HG03066 (cell line): ENCODE measurements around the gene ADTRP.
"Not testable (repeated sequence)": the region's sequence is repeated elsewhere in the genome, so short reads cannot be mapped to it uniquely, and the experiment has no call there.

Experiments
- ATAC-seq: cut with Tn5 transposase; IDR thresholded peaks from one replicate; pipeline ENCODE4 v1.9.1; 2021; ENCODE audit warnings: low read depth; ENCODE audit not compliant: unreplicated experiment

The ADTRP gene

DNA sequence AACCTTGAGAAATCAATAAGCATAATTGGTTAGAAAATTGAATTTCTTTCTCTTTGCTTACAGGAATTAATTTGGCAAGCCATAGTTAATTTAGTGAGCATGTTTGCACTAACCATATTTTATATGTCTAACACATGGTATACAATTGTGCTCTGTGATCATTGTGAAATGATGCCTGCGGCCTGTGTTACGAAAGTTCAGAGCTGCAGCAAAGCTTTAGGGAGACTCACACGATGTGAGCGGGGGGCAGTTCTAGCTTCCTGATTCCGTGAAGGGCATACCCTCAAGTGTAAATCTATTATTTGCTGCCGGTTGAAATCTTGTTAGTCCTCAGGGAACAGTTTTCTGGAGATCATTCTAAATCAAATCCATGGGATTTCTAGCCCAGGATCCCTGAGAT is 25.5 kb upstream of the ADTRP start:
- ATAC-seq = no peak

- ATAC-seq = no peak
These were observed 25.0 kb upstream of the ADTRP start for GRCh38 chr6:11803591-11803971.

- ATAC-seq = no peak
These were observed 24.4 kb upstream of the ADTRP start for GRCh38 chr6:11802886-11803590.

- not testable (repeated sequence) for ATAC-seq
These were observed 21.9 kb upstream of the ADTRP start for GRCh38 chr6:11800531-11800930.

- no peak for ATAC-seq
These were observed 19.9 kb upstream of the ADTRP start for GRCh38 chr6:11798538-11798937.

DNA sequence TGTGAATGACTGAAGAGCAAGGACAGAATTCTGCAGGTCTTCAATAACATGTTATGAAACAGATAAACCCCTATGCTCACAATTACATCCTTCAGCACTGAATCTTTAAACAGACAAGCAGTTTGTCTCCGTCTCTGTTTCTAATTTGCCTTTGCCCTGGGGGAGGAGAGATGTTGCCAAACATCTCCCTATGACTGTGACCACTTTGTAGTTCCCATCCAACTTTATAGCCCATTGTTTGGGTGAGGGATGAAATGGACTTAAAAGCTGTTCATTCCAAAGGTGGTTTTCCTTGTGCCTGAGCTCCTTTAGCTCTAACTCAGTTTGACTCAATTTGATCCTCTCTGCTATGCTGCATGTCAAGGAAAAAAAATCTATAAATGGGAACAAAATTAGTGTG is 19.5 kb upstream of the ADTRP start:
- no peak for ATAC-seq

DNA sequence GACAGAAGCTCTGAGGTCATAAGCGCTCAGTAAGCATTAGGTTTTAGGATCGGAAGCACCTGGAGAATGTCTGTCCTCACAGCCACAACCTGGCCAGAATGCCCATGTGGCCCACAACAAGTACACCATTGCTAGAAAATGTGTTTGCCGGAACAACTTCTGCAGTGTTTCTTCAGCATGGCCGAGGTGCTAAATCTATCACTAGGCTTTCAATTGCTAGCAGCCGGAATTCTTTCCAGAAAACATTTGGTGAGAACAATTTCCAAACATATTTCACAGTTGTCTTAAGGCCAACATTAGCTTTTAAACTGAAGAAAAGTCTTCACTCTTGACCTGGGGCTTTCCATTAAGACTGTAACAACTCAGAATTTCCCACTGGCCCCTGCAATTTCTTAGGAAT is 18.2 kb upstream of the ADTRP start:
- no peak for ATAC-seq

- no peak for ATAC-seq
These were observed 16.8 kb upstream of the ADTRP start for GRCh38 chr6:11795403-11795802.

GRCh38 chr6:11793277-11793676 is 14.7 kb upstream of the ADTRP start:
- no peak for ATAC-seq

DNA sequence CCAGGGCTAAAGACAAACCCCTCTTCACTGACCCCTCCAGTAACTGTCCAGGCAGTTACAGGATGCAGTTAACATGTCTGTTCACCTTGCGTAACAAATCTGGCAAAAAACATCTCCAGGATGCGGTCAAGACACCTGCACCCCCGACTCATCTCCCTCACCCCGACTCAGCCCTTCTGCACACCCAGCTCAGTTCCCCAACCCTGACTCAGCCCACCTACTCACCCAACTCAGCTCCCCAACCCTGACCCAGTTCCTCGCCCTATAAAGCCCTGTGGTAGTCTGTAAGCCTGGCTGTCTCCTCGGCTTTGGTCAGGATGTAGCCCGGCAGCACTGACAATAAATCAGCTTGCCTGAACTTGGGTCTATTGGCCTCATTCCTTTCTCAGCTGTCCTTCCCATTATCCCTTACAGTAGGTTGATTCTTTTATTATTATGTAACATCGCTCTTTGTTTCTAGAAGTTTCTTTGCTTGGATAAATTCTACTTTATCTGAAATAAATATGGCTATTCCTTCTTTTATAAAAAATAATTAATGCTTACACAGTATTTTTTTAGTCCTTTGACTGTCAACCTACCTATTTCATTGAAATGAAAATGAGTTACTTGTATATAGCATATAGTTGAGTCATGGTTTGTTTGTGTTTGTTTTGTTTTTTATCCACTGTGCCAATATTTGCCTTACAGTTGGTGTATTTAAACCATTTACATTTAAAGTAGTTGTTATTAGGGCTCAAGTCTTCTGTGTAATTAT is 12.9 kb upstream of the ADTRP start:
- no peak for ATAC-seq

DNA sequence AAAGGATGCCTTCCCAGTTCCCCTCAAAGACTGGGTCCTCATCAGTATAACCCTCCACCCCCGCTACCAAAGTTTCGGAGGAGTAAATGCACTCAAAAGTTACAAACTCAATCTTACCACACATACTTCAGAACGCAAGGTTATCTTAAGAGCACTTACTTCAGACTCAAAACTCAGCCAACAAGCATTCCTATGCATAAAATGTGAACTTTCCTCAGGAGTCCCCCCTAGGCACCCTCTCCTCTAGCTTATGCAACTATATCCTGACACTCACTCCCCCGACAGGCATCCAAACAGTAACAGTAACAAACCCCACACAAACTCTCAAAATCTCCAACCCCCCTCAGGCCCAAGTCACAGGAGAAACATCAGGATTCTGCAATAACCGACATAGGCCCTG is 11.1 kb upstream of the ADTRP start:
- no peak for ATAC-seq

- ATAC-seq = no peak
These were observed 9.4 kb upstream of the ADTRP start for GRCh38 chr6:11788043-11788442.

DNA sequence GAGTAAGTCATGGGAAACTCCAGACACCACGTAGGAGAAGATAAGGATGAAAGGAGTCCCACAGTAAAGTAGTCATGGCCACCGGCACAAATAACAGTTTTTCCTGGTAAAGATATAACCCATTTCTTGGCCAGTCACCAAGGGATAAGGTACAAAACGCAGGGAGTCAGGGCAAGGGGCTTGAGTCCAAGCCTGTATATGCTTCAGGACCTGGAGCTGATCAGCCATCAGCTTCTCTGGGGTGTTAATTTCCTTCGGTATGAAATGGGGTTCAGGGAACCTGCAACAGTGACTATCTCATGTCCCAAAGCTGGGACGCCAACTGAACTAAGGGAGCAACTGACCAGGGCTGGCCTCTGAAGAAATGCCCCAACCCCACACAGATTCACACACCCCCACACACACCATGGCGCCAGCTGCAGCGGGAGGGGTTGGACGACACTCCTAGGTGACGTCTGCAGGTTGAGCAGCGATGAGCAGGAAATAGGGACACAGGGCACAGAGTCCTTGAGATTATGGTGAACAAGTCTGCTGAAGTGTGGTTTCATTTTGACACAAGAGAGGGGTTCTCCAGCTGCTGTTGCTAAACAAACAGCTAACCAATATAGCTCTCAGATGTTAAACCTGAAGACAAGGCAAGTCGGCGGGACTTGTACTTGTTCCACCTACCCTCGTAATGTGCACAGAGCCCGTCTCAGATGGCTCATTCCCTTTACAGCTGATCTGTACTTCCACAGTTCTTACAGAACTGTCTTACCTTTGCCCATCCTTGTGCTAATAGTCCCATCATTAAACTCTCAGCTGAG is 7.4 kb upstream of the ADTRP start:
- peak; percentile 95 for ATAC-seq

DNA sequence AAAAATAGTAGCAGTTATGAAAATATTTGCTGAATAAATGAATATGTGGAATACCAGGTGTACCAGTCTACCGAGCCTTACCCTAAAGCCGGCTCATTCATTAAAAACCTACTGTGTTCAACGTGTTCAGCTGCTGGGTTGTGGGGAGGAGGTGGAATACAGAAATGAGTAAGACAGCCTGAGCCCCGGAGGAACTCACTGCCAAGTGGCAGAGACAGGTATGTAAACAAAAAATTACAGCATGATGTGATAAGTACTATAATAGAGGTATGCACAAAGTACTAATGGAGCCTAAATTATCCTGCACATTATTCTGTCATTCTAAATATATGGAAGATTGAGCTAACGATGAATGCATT is 6.8 kb upstream of the ADTRP start:
- peak; percentile 46 for ATAC-seq

- ATAC-seq = no peak
These were observed 5.7 kb upstream of the ADTRP start for GRCh38 chr6:11784341-11784740.

GRCh38 chr6:11783524-11784064 is 5.0 kb upstream of the ADTRP start:
- ATAC-seq = no peak

GRCh38 chr6:11782524-11782923 is 3.9 kb upstream of the ADTRP start:
- no peak for ATAC-seq

GRCh38 chr6:11780097-11780428 is 1.5 kb upstream of the ADTRP start:
- no peak for ATAC-seq

GRCh38 chr6:11779329-11780096 is 910 bp upstream of the ADTRP start:
- ATAC-seq = no peak

- ATAC-seq = no peak
These were observed 567 bp downstream of the ADTRP start for GRCh38 chr6:11778036-11778435.
